ENCODE measurements around the gene DAND5. TPM values are rescaled to one million over a fixed set of nuclear protein-coding genes. Genes with fewer than 3 reads are reported as not detected.

The DAND5 gene
- total RNA-seq, 2 donors from 2014 or later, result 1.8 TPM; not detected in 1

GRCh38 chr19:13016245-13016627, 46.9 kb downstream of the DAND5 start:
- Histone ChIP-seq H3K4me3 (peak overlapping the region; percentile 15 to 41), H3K27me3 (replicated peaks; ENCODE audit: insufficient read depth) (no peaks in the 10 kb centered on the region), H3K27ac (peak overlapping the region; percentile 96 to 97), H3K4me1 (replicated peaks) (peaks cover 40% of the 10 kb centered on the region), H3K36me3 (no peaks in the 10 kb centered on the region), H3K9me3 (no peaks in the 10 kb centered on the region)
- WGBS, result 14% methylated on average over 7 of the region's 7 CpGs
- DNase-seq (ENCODE audit: low spot score), result no peak
- TF ChIP-seq POLR2A (IDR thresholded peaks at IDR 0.05) (no peak), POLR2AphosphoS5 (IDR thresholded peaks at IDR 0.05) (no peak)
- intact Hi-C loops (cut with DNase I), result no loop called here

GRCh38 chr19:13016628-13017305, 47.4 kb downstream of the DAND5 start:
- H3K27me3 ChIP-seq (replicated peaks; ENCODE audit: insufficient read depth), result no peaks in the 10 kb centered on the region
- 9% methylated on average over 22 of the region's 22 CpGs for WGBS
- peak overlapping the region; percentile 15 to 41 for H3K4me3 ChIP-seq
- peak overlapping the region; percentile 96 to 97 for H3K27ac ChIP-seq
- no peaks in the 10 kb centered on the region for H3K9me3 ChIP-seq
- H3K4me1 ChIP-seq (replicated peaks), result peaks cover 40% of the 10 kb centered on the region
- DNase-seq (ENCODE audit: low spot score), result no peak
- no peaks in the 10 kb centered on the region for H3K36me3 ChIP-seq
- intact Hi-C loops (cut with DNase I), result no loop called here
- no peak for TF ChIP-seq CTCF (IDR thresholded peaks at IDR 0.05)
- no peak for TF ChIP-seq POLR2A (IDR thresholded peaks at IDR 0.05)
- no peak for TF ChIP-seq POLR2AphosphoS5 (IDR thresholded peaks at IDR 0.05)

- intact Hi-C loops (cut with DNase I), result loop anchor here (2.0 kb wide), 1 partner anchor 21 kb away; no protein-coding TSS in a partner anchor
- TF ChIP-seq POLR2A (IDR thresholded peaks at IDR 0.05) (no peak), POLR2AphosphoS5 (IDR thresholded peaks at IDR 0.05) (peak; percentile 18)
- H3K4me1 ChIP-seq (replicated peaks), result peaks cover 38% of the 10 kb centered on the region
- no peak for DNase-seq (ENCODE audit: low spot score)
- peak overlapping the region; percentile 96 to 97 for H3K27ac ChIP-seq
- no peaks in the 10 kb centered on the region for H3K36me3 ChIP-seq
- no peaks in the 10 kb centered on the region for H3K9me3 ChIP-seq
- 15% methylated on average over 14 of the region's 14 CpGs for WGBS
- no peaks in the 10 kb centered on the region for H3K27me3 ChIP-seq (replicated peaks; ENCODE audit: insufficient read depth)
- peak overlapping the region; percentile 15 to 41 for H3K4me3 ChIP-seq
Observed at GRCh38 chr19:13017306-13018034, 48.1 kb downstream of the DAND5 start.

- Histone ChIP-seq H3K9me3 (no peaks in the 10 kb centered on the region), H3K4me3 (peak overlapping the region in 1 of 2 donors; percentile 41), H3K36me3 (no peaks in the 10 kb centered on the region), H3K4me1 (replicated peaks) (peaks cover 38% of the 10 kb centered on the region), H3K27ac (peak overlapping the region; percentile 96 to 97), H3K27me3 (replicated peaks; ENCODE audit: insufficient read depth) (no peaks in the 10 kb centered on the region)
- WGBS, result 9% methylated on average over 20 of the region's 21 CpGs
- DNase-seq (ENCODE audit: low spot score), result peak; percentile 83
- intact Hi-C loops (cut with DNase I), result loop anchor here (2.0 kb wide), 1 partner anchor 21 kb away; no protein-coding TSS in a partner anchor
- TF ChIP-seq POLR2A (IDR thresholded peaks at IDR 0.05) (no peak), POLR2AphosphoS5 (IDR thresholded peaks at IDR 0.05) (no peak), CTCF (IDR thresholded peaks at IDR 0.05) (no peak)
Observed at GRCh38 chr19:13018035-13018914, 48.9 kb downstream of the DAND5 start.

- Histone ChIP-seq H3K27ac (peak overlapping the region; percentile 96 to 97), H3K36me3 (no peaks in the 10 kb centered on the region), H3K4me3 (no peak overlapping the region), H3K4me1 (replicated peaks) (peaks cover 38% of the 10 kb centered on the region), H3K27me3 (replicated peaks; ENCODE audit: insufficient read depth) (no peaks in the 10 kb centered on the region), H3K9me3 (no peaks in the 10 kb centered on the region)
- DNase-seq (ENCODE audit: low spot score), result no peak
- WGBS, result 23% methylated on average over 4 of the region's 4 CpGs
- intact Hi-C loops (cut with DNase I), result loop anchor here (2.0 kb wide), 1 partner anchor 23 kb away; no protein-coding TSS in a partner anchor
- peak in 1 of 4 experiments; percentile 2 for TF ChIP-seq CTCF (IDR thresholded peaks at IDR 0.05)
- TF ChIP-seq POLR2AphosphoS5 (IDR thresholded peaks at IDR 0.05), result no peak
Observed at GRCh38 chr19:13019332-13019731, 50.0 kb downstream of the DAND5 start.
